Keratinocyte (primary cell): ENCODE measurements around the gene PYROXD2. TPM values are rescaled to one million over a fixed set of nuclear protein-coding genes. Genes with fewer than 3 reads are reported as not detected.

Experiments
- DNase-seq: peaks from one replicate; pipeline ENCODE4 v3.0.0-alpha.2; 2011; ENCODE audit warnings: low read depth, missing footprints, low spot score
- FAIRE-seq: peaks from 2 replicates; lab custom pipeline; 2011; peaks lifted over from hg19 to GRCh38; lab: Jason Lieb, UNC
- H2AFZ ChIP-seq: 2 replicates; pipeline ENCODE4 v1.6.0; 2012; ENCODE audit warnings: low read length, control low read depth, inconsistent platforms; ENCODE audit not compliant: control insufficient read depth
- H3K27ac ChIP-seq: 2 replicates; pipeline ENCODE4 v1.5.1; 2011; ENCODE audit warnings: low read length; ENCODE audit not compliant: control insufficient read depth, insufficient read depth
- H3K27me3 ChIP-seq: 3 replicates; pipeline ENCODE4 v1.6.0; 2011; ENCODE audit warnings: low read length; ENCODE audit not compliant: control insufficient read depth, insufficient read depth; ENCODE audit errors: extremely low read depth
- H3K36me3 ChIP-seq, 2 experiments: 2 replicates in 1 of 2; 3 replicates in 1 of 2; pipeline ENCODE4 v1.5.1; 2011; ENCODE audit warnings: low read length in 2 of 2, mild to moderate bottlenecking in 1 of 2; ENCODE audit not compliant: control insufficient read depth in 2 of 2, insufficient read depth in 2 of 2; ENCODE audit errors: extremely low read depth in 1 of 2
- H3K4me1 ChIP-seq: 3 replicates; pipeline ENCODE4 v1.5.1; 2011; ENCODE audit warnings: low read length; ENCODE audit not compliant: control insufficient read depth, insufficient read depth; ENCODE audit errors: extremely low read depth
- H3K4me2 ChIP-seq: 3 replicates; pipeline ENCODE4 v1.6.0; 2011; ENCODE audit warnings: low read depth, low read length; ENCODE audit not compliant: control insufficient read depth, insufficient read depth; ENCODE audit errors: extremely low read depth
- H3K4me3 ChIP-seq, 3 experiments: fragments of 200-600 bp in 1 of 3; sonication (generic) in 1 of 3; 2 replicates in 2 of 3; 3 replicates in 1 of 3; pipeline ENCODE4 v1.5.1; 2011 to 2016; ENCODE audit warnings: low read length in 3 of 3, mild to moderate bottlenecking in 3 of 3, control low read depth in 2 of 3, inconsistent platforms in 1 of 3, low read depth in 1 of 3, mixed read lengths in 1 of 3, mixed run types in 1 of 3, moderate library complexity in 1 of 3; ENCODE audit not compliant: control insufficient read depth in 2 of 3, insufficient read depth in 2 of 3; ENCODE audit errors: extremely low read depth in 1 of 3
- H3K79me2 ChIP-seq: 2 replicates; pipeline ENCODE4 v1.6.0; 2012; ENCODE audit warnings: low read length; ENCODE audit not compliant: control insufficient read depth, insufficient read depth
- H3K9ac ChIP-seq: 3 replicates; pipeline ENCODE4 v1.6.0; 2011; ENCODE audit warnings: low read length; ENCODE audit not compliant: control insufficient read depth, insufficient read depth; ENCODE audit errors: extremely low read depth
- H3K9me1 ChIP-seq: 3 replicates; pipeline ENCODE4 v1.6.0; 2011; ENCODE audit warnings: low read length; ENCODE audit not compliant: control insufficient read depth, insufficient read depth; ENCODE audit errors: extremely low read depth
- H3K9me3 ChIP-seq: 2 replicates; pipeline ENCODE4 v1.5.1; 2012; ENCODE audit warnings: low read depth, low read length; ENCODE audit not compliant: control insufficient read depth
- H4K20me1 ChIP-seq: 3 replicates; pipeline ENCODE4 v1.6.0; 2011; ENCODE audit warnings: low read length; ENCODE audit not compliant: control insufficient read depth, insufficient read depth; ENCODE audit errors: extremely low read depth
- CTCF ChIP-seq, 3 experiments: IDR thresholded peaks in 1 of 3; conservative IDR thresholded peaks in 1 of 3; optimal IDR thresholded peaks in 1 of 3; 2 replicates in 2 of 3; 3 replicates in 1 of 3; pipeline versions ENCODE3 to v1.5.1; 2011; ENCODE audit warnings: low read length in 3 of 3, mild to moderate bottlenecking in 3 of 3, moderate library complexity in 2 of 3, control low read depth in 1 of 3, inconsistent platforms in 1 of 3; ENCODE audit not compliant: insufficient read depth in 2 of 3; ENCODE audit errors: extremely low read depth in 1 of 3
- EZH2 ChIP-seq: IDR thresholded peaks from one replicate; pipeline ENCODE4 v1.6.1; 2012; ENCODE audit warnings: inconsistent platforms, mild to moderate bottlenecking, low read length, moderate library complexity
- dilution Hi-C: fragments of 300-500 bp; cut with MboI; formaldehyde crosslinking; loops from one replicate; pipeline ENCODE4 v1.7.0; 2020; ENCODE audit warnings: low sequenced_read_pairs; ENCODE audit not compliant: extremely low pct_ligation_motif_present
- polyA plus RNA-seq, 5 experiments: library from polyadenylated mRNA; depleted of rRNA in 3 of 5; stranded (reverse) in 3 of 5; stranded (forward) in 1 of 5; unstranded in 1 of 5; fragments of >200 nt; gene quantifications; 1 replicate in 1 of 5; 2 replicates in 3 of 5; 3 replicates in 1 of 5; pipeline versions ENCODE4 v1.2.1 to v1.2.3, GENCODE V29; 2011 to 2012; ENCODE audit warnings: missing spikeins in 2 of 5, low read depth in 1 of 5, low replicate concordance in 1 of 5

Gene PYROXD2
- polyA plus RNA-seq, 1 donor (not counting 4 experiments of a cell fraction or from before 2014, with no cell fraction given), result 4.4 TPM

DNA sequence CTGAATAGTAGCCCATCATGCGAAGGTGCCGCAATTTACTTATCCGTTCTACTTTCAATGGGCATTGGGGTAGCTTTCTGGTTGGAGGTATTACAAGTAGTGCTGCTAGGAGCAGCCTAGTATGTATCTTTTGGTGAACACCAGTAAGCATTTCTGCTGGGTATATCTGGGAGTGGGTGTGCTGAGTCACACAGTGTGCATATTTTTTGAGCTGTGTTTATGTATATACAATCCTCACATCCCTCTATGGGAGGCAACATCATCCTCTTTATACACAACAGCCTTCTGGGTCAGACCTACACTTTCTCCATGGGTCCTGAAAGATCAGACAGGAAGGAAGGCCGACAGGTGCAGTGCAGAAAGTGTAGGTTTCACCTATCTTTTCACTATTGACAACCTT, 36.3 kb downstream of the PYROXD2 start:
- Histone ChIP-seq H3K27me3 (no peaks in the 10 kb centered on the region), H4K20me1 (no peaks in the 10 kb centered on the region), H3K9me3 (no peaks in the 10 kb centered on the region), H3K79me2 (no peaks in the 10 kb centered on the region), H3K9ac (no peak overlapping the region), H3K4me1 (peaks cover 11% of the 10 kb centered on the region), H3K36me3 (no peaks in the 10 kb centered on the region), H2AFZ (no peak overlapping the region), H3K9me1 (no peaks in the 10 kb centered on the region), H3K4me2 (no peak overlapping the region), H3K4me3 (no peak overlapping the region), H3K27ac (no peak overlapping the region)
- dilution Hi-C loops, result no loop called here
- no peak for TF ChIP-seq EZH2
- DNase-seq, result no peak
- no peak for FAIRE-seq

DNA sequence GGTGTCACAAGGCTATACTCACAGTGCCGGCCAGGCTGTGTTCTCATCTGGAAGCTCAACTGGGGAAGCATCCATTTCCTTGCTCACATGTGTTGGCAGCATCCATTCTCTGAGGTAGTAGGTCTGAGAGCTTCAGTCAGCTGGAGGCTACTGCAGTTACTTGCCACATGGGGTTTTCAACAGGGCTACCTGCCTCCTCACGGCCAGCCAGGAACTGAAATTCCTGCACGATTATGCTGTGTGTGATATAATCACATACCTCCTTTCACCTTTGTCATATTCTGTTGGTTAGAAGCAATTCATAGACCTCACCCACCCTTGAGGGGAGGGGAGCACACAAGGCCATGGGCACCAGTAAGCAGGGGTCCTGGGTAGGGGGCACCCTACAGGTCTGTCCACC, 37.4 kb downstream of the PYROXD2 start:
- Histone ChIP-seq H4K20me1 (no peaks in the 10 kb centered on the region), H3K9me3 (no peaks in the 10 kb centered on the region), H3K27ac (no peak overlapping the region), H3K4me2 (no peak overlapping the region), H3K9me1 (no peaks in the 10 kb centered on the region), H3K9ac (no peak overlapping the region), H3K27me3 (no peaks in the 10 kb centered on the region), H3K36me3 (no peaks in the 10 kb centered on the region), H3K4me1 (peaks cover 11% of the 10 kb centered on the region), H2AFZ (no peak overlapping the region), H3K4me3 (no peak overlapping the region), H3K79me2 (no peaks in the 10 kb centered on the region)
- no peak for TF ChIP-seq CTCF (optimal IDR thresholded peaks at IDR 0.05 in 1 of 3, IDR thresholded peaks at IDR 0.05 in 1 of 3, conservative IDR thresholded peaks at IDR 0.05 in 1 of 3; ENCODE audit: extremely low read depth in 1 of 3, insufficient read depth in 2 of 3, low read length in 3 of 3)
- no peak for TF ChIP-seq EZH2
- DNase-seq, result no peak
- dilution Hi-C loops, result no loop called here
- FAIRE-seq, result no peak

- Histone ChIP-seq H3K4me1 (peaks cover 11% of the 10 kb centered on the region), H3K4me3 (no peak overlapping the region), H3K79me2 (no peaks in the 10 kb centered on the region), H4K20me1 (no peaks in the 10 kb centered on the region), H3K27ac (no peak overlapping the region), H3K9ac (no peak overlapping the region), H3K4me2 (no peak overlapping the region), H3K27me3 (no peaks in the 10 kb centered on the region), H3K9me3 (no peaks in the 10 kb centered on the region), H3K36me3 (no peaks in the 10 kb centered on the region), H3K9me1 (no peaks in the 10 kb centered on the region), H2AFZ (no peak overlapping the region)
- FAIRE-seq (no peak), DNase-seq (no peak)
- dilution Hi-C loops, result no loop called here
- TF ChIP-seq CTCF (optimal IDR thresholded peaks at IDR 0.05 in 1 of 3, IDR thresholded peaks at IDR 0.05 in 1 of 3, conservative IDR thresholded peaks at IDR 0.05 in 1 of 3; ENCODE audit: extremely low read depth in 1 of 3, insufficient read depth in 2 of 3, low read length in 3 of 3), result no peak
- TF ChIP-seq EZH2, result no peak
These were observed 38.0 kb downstream of the PYROXD2 start for GRCh38 chr10:98377001-98377400.
